RPMI8226 (cell line): ENCODE measurements around the gene ACTR2.
"Not testable (repeated sequence)": the region's sequence is repeated elsewhere in the genome, so short reads cannot be mapped to it uniquely, and the experiment has no call there.

Experiments used
- DNase-seq: peaks from one replicate; pipeline ENCODE4 v3.0.0-alpha.2; 2015

ACTR2 gene

DNA sequence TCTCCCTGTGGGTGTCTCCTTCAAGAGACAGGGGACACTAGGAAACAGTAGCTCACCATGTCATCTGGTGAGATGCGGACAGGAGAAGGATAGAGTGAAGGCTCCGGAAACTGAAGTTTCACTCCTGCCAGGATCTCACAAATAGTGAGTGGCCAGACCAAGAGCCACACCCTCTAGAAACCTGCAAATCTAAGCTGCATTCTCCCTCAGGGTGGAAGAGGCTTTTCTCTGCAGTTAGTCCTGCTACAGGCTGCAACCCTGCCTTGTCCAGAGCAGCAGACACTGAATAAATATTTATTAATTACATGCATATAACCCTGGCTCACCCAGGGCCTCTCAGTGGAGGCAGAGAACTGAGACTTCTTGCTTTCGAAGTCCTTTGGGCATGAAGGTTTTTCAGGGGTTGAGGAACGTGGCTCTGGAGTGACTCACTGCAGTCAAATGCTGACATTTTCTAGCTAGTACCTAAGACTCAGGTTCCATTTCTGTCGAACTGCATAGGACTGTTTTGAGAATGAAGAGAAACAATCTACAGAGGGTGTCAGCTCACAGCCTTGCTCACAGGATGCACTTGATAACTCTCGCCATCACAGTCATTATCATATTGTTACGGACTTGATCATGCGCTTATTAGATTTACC lies 87.3 kb downstream of the ACTR2 start:
- no peak for DNase-seq

DNA sequence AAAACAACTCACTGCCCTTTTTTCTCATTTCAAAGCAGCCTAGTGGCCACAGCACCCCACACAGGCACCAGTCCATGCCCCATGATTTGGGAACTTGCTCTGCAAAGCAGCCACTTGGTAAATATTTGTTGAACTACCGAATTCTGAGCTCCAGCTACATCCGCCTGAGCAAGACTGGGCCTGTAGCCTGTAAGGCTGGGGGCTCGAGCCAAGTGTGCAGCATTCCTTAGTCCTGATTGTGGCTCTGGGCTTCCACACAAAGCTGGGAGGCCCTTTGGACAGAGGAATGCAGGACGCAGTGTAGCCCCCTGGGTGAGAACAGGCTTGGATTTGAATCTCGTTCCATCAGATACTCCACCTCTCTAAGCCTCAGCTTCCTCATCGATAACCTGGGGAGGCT lies 88.4 kb downstream of the ACTR2 start:
- DNase-seq = no peak

DNA sequence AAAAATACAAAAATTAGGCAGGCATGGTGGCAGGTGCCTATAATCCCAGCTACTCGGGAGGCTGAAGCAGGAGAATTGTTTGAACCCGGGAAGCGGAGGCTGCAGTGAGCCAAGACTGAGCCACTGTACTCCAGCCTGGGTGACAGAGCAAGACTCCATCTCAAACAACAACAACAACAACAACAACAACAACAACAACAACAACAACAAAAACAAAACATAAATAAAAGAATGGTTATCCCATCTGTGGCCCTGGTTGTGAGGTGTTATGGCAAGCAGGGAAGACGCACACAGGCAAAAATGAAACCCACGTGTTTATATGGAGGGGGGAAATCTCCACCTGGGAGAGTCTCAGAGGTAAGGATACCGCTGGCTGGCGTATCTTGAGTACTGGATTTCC lies 89.7 kb downstream of the ACTR2 start:
- DNase-seq = not testable (repeated sequence)

DNA sequence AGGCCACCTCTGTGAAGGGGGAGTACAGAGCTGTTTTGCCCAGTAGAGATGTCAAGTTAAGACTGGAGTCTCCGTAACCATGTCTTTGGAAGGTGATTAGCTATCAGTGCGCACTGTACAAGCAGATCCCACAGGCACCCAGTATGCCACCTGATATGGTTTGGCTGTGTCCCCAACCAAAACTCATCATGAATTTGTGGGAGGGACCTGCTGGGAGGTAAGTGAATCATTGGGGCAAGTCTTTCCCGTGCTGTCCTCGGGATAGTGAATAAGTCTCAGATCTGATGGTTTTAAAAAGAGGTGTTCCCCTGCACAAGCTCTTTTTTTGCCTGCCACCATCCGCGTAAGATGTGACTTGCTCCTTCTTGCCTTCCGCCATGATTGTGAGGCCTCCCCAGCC lies 90.2 kb downstream of the ACTR2 start:
- DNase-seq = no peak

GRCh38 chr2:65319072-65319673 lies 91.5 kb downstream of the ACTR2 start:
- DNase-seq = no peak

GRCh38 chr2:65319674-65320041 lies 92.0 kb downstream of the ACTR2 start:
- no peak for DNase-seq

- no peak for DNase-seq
These were observed 92.6 kb downstream of the ACTR2 start for GRCh38 chr2:65320042-65320725.
